Activated naive CD4-positive, alpha-beta T cell treated with anti-CD3 and anti-CD28 coated beads for 36 hours (primary cell): Measurements from ENCODE around the gene SELENOK. TPM values are rescaled to one million over a fixed set of nuclear protein-coding genes. Genes with fewer than 3 reads are reported as not detected.

Source experiments
- CTCF ChIA-PET: fragments of 350-600 bp; sonication (Branson Sonifier 250); formaldehyde crosslinking; loops from one replicate; lab custom pipeline; 2021; ENCODE audit warnings: antibody characterized with exemption; lab: Charles Lee
- DNase-seq: peaks from one replicate; pipeline ENCODE4 v3.0.0-alpha.2; 2020
- H3K27ac Mint-ChIP-seq: one replicate; pipeline ENCODE4 v1.8.0; 2021; ENCODE audit warnings: mild to moderate bottlenecking, mixed read lengths
- H3K27me3 Mint-ChIP-seq: one replicate; pipeline ENCODE4 v1.8.0; 2021; ENCODE audit warnings: low read depth, mixed read lengths
- H3K36me3 Mint-ChIP-seq: one replicate; pipeline ENCODE4 v1.8.0; 2021; ENCODE audit warnings: low read depth, mixed read lengths
- H3K4me1 Mint-ChIP-seq: one replicate; pipeline ENCODE4 v1.8.0; 2021; ENCODE audit warnings: low read depth, mixed read lengths
- H3K4me3 Mint-ChIP-seq: one replicate; pipeline ENCODE4 v1.8.0; 2021; ENCODE audit warnings: mild to moderate bottlenecking, moderate library complexity, mixed read lengths
- H3K9me3 Mint-ChIP-seq: one replicate; pipeline ENCODE4 v1.8.0; 2021; ENCODE audit warnings: mixed read lengths
- intact Hi-C: fragments of 100-400 bp; cut with micrococcal nuclease; formaldehyde crosslinking; loops from one replicate; pipeline ENCODE4 v1.15.1; 2023
- total RNA-seq, 2 experiments: library from RNA; stranded (reverse); gene quantifications; one replicate each; pipeline ENCODE4 v1.2.3, GENCODE V29; 2021

Gene SELENOK
- total RNA-seq, 2 experiments from 2014 or later: 29.6 to 36.1 TPM

GRCh38 chr3:53835257-53835656, 56.4 kb downstream of the SELENOK start:
- Mint-ChIP-seq H3K36me3 (no peaks in the 10 kb centered on the region), H3K27me3 (peaks cover 2% of the 10 kb centered on the region), H3K27ac (no peak overlapping the region), H3K4me3 (no peak overlapping the region), H3K4me1 (no peaks in the 10 kb centered on the region), H3K9me3 (no peaks in the 10 kb centered on the region)
- no peak for DNase-seq
- intact Hi-C loops: no loop called here
- CTCF ChIA-PET: no interaction called here

- CTCF ChIA-PET: no interaction called here
Measured at GRCh38 chr3:53834429-53835095, 57.1 kb downstream of the SELENOK start.

More at GRCh38 chr3:53834429-53835095, 57.1 kb downstream of the SELENOK start:
- DNase-seq: no peak
- Mint-ChIP-seq H3K4me1 (no peaks in the 10 kb centered on the region), H3K9me3 (no peaks in the 10 kb centered on the region), H3K4me3 (no peak overlapping the region), H3K27me3 (peaks cover 2% of the 10 kb centered on the region), H3K27ac (no peak overlapping the region), H3K36me3 (no peaks in the 10 kb centered on the region)
- intact Hi-C loops: no loop called here

Other genes starting within 250 kb of the SELENOK start
- under 1 TPM; 0.12 to 0.35 TPM for gene CHDH, start 45.4 kb downstream of the SELENOK start, total RNA-seq
- under 1 TPM; 0.14 to 0.15 TPM for gene IL17RB, start 45.3 kb downstream of the SELENOK start, total RNA-seq
- gene ACTR8, start 9.7 kb downstream of the SELENOK start, total RNA-seq: 10 to 100 TPM; 29.8 to 30.3 TPM
- not detected for gene CACNA2D3, start 230.7 kb upstream of the SELENOK start, total RNA-seq